T-helper 17 cell (primary cell): ENCODE measurements around the gene ANKS1B. TPM values are rescaled to one million over a fixed set of nuclear protein-coding genes. Genes with fewer than 3 reads are reported as not detected.

Source experiments
- ATAC-seq: fragments of 150-1000 bp; cut with Tn5 transposase; 2 replicates; pipeline ENCODE4 v1.10.0; 2021; ENCODE audit warnings: mild to moderate bottlenecking, moderate library complexity
- DNase-seq, 3 donors: peaks; one replicate each; pipeline versions ENCODE4 v3.0.0 to v3.0.0-alpha.2; 2020 to 2021
- H3K9me3 ChIP-seq: one replicate; pipeline ENCODE4 v1.7.0; 2013; ENCODE audit warnings: low read length, mild to moderate bottlenecking; ENCODE audit not compliant: control insufficient read depth, poor library complexity, severe bottlenecking
- H3K27ac Mint-ChIP-seq: one replicate; pipeline ENCODE4 v1.8.0; 2022; ENCODE audit warnings: mild to moderate bottlenecking, moderate library complexity, mixed read lengths
- H3K27me3 Mint-ChIP-seq: one replicate; pipeline ENCODE4 v1.8.0; 2022; ENCODE audit warnings: mixed read lengths
- H3K36me3 Mint-ChIP-seq: one replicate; pipeline ENCODE4 v1.8.0; 2022; ENCODE audit warnings: low read depth, mixed read lengths
- H3K4me1 Mint-ChIP-seq: one replicate; pipeline ENCODE4 v1.8.0; 2022; ENCODE audit warnings: mild to moderate bottlenecking, mixed read lengths
- H3K4me3 Mint-ChIP-seq: one replicate; pipeline ENCODE4 v1.8.0; 2022; ENCODE audit warnings: mild to moderate bottlenecking, moderate library complexity, mixed read lengths
- total RNA-seq, 4 donors: library from RNA in 2 of 4; stranded (reverse) in 2 of 4; gene quantifications; one replicate each; pipeline ENCODE4 v1.2.3 and lab custom pipeline; 2022 to 2026

Gene ANKS1B
- total RNA-seq, 2 donors from 2014 or later, result 0.35 to 1.2 TPM

GRCh38 chr12:99059824-99060511, 924.8 kb downstream of the ANKS1B start:
- no peak overlapping the region for H3K27ac Mint-ChIP-seq
- no peaks in the 10 kb centered on the region for H3K9me3 ChIP-seq
- no peaks in the 10 kb centered on the region for H3K36me3 Mint-ChIP-seq
- H3K27me3 Mint-ChIP-seq, result peaks cover 9% of the 10 kb centered on the region
- no peak overlapping the region for H3K4me3 Mint-ChIP-seq
- ATAC-seq (no peak), DNase-seq (no peak)
- H3K4me1 Mint-ChIP-seq, result no peaks in the 10 kb centered on the region

GRCh38 chr12:99057670-99058069, 927.1 kb downstream of the ANKS1B start:
- Mint-ChIP-seq H3K4me3 (no peak overlapping the region), H3K36me3 (no peaks in the 10 kb centered on the region), H3K27me3 (peaks cover 9% of the 10 kb centered on the region), H3K27ac (no peak overlapping the region), H3K4me1 (no peaks in the 10 kb centered on the region)
- ATAC-seq (no peak), DNase-seq (no peak)
- H3K9me3 ChIP-seq, result no peaks in the 10 kb centered on the region

GRCh38 chr12:99056186-99056585, 928.5 kb downstream of the ANKS1B start:
- no peaks in the 10 kb centered on the region for H3K27me3 Mint-ChIP-seq
- H3K4me3 Mint-ChIP-seq, result no peak overlapping the region
- H3K4me1 Mint-ChIP-seq, result no peaks in the 10 kb centered on the region
- no peaks in the 10 kb centered on the region for H3K36me3 Mint-ChIP-seq
- no peak overlapping the region for H3K27ac Mint-ChIP-seq
- H3K9me3 ChIP-seq, result no peaks in the 10 kb centered on the region
- DNase-seq (no peak), ATAC-seq (no peak)

GRCh38 chr12:99055299-99055698, 929.4 kb downstream of the ANKS1B start:
- H3K27ac Mint-ChIP-seq, result no peak overlapping the region
- DNase-seq (no peak), ATAC-seq (no peak)
- no peaks in the 10 kb centered on the region for H3K4me1 Mint-ChIP-seq
- H3K36me3 Mint-ChIP-seq, result no peaks in the 10 kb centered on the region
- no peaks in the 10 kb centered on the region for H3K9me3 ChIP-seq
- H3K4me3 Mint-ChIP-seq, result no peak overlapping the region
- no peaks in the 10 kb centered on the region for H3K27me3 Mint-ChIP-seq

GRCh38 chr12:99054601-99055128, 930.1 kb downstream of the ANKS1B start:
- H3K9me3 ChIP-seq, result no peaks in the 10 kb centered on the region
- ATAC-seq (no peak), DNase-seq (no peak)
- Mint-ChIP-seq H3K27me3 (no peaks in the 10 kb centered on the region), H3K36me3 (no peaks in the 10 kb centered on the region), H3K4me1 (no peaks in the 10 kb centered on the region), H3K4me3 (no peak overlapping the region), H3K27ac (no peak overlapping the region)

GRCh38 chr12:99053616-99054362, 930.9 kb downstream of the ANKS1B start:
- Mint-ChIP-seq H3K36me3 (no peaks in the 10 kb centered on the region), H3K4me3 (no peak overlapping the region), H3K27me3 (no peaks in the 10 kb centered on the region), H3K4me1 (no peaks in the 10 kb centered on the region), H3K27ac (no peak overlapping the region)
- DNase-seq, result no peak
- H3K9me3 ChIP-seq, result no peaks in the 10 kb centered on the region
- ATAC-seq, result no peak

- H3K4me1 Mint-ChIP-seq, result no peaks in the 10 kb centered on the region
- peaks cover 2% of the 10 kb centered on the region for H3K36me3 Mint-ChIP-seq
- H3K4me3 Mint-ChIP-seq, result no peak overlapping the region
- ATAC-seq (no peak), DNase-seq (no peak)
- H3K27ac Mint-ChIP-seq, result no peak overlapping the region
- H3K27me3 Mint-ChIP-seq, result peaks cover 9% of the 10 kb centered on the region
- no peaks in the 10 kb centered on the region for H3K9me3 ChIP-seq
Measured at GRCh38 chr12:99049774-99050173, 935.0 kb downstream of the ANKS1B start.

GRCh38 chr12:99045158-99045557, 939.6 kb downstream of the ANKS1B start:
- no peaks in the 10 kb centered on the region for H3K9me3 ChIP-seq
- Mint-ChIP-seq H3K27ac (no peak overlapping the region), H3K4me1 (no peaks in the 10 kb centered on the region), H3K36me3 (peaks cover 2% of the 10 kb centered on the region), H3K4me3 (no peak overlapping the region), H3K27me3 (peaks cover 30% of the 10 kb centered on the region)
- DNase-seq (no peak), ATAC-seq (no peak)

- no peak overlapping the region for H3K4me3 Mint-ChIP-seq
- ATAC-seq, result peak; percentile 47
Measured at GRCh38 chr12:99043319-99043914, 941.3 kb downstream of the ANKS1B start.

GRCh38 chr12:99042226-99042625, 942.5 kb downstream of the ANKS1B start:
- peaks cover 2% of the 10 kb centered on the region for H3K36me3 Mint-ChIP-seq
- peaks cover 38% of the 10 kb centered on the region for H3K27me3 Mint-ChIP-seq
- no peak overlapping the region for H3K27ac Mint-ChIP-seq
- peaks cover 2% of the 10 kb centered on the region for H3K4me1 Mint-ChIP-seq
- H3K9me3 ChIP-seq, result no peaks in the 10 kb centered on the region
- ATAC-seq (no peak), DNase-seq (no peak)
- no peak overlapping the region for H3K4me3 Mint-ChIP-seq

More at GRCh38 chr12:99043319-99043914, 941.3 kb downstream of the ANKS1B start:
- peaks cover 38% of the 10 kb centered on the region for H3K27me3 Mint-ChIP-seq
- no peak overlapping the region for H3K27ac Mint-ChIP-seq
- H3K36me3 Mint-ChIP-seq, result peaks cover 2% of the 10 kb centered on the region
- H3K4me1 Mint-ChIP-seq, result peaks cover 2% of the 10 kb centered on the region
- peak; percentile 13 to 20 (median 18) for DNase-seq
- H3K9me3 ChIP-seq, result no peaks in the 10 kb centered on the region

- Mint-ChIP-seq H3K36me3 (no peaks in the 10 kb centered on the region), H3K27me3 (peaks cover 29% of the 10 kb centered on the region), H3K4me1 (peaks cover 4% of the 10 kb centered on the region), H3K4me3 (no peak overlapping the region), H3K27ac (no peak overlapping the region)
- DNase-seq (no peak), ATAC-seq (no peak)
- H3K9me3 ChIP-seq, result no peaks in the 10 kb centered on the region
Measured at GRCh38 chr12:99039367-99040120, 945.2 kb downstream of the ANKS1B start.

- H3K9me3 ChIP-seq, result no peaks in the 10 kb centered on the region
- peaks cover 4% of the 10 kb centered on the region for H3K4me1 Mint-ChIP-seq
- no peak overlapping the region for H3K4me3 Mint-ChIP-seq
- ATAC-seq, result no peak
- no peak for DNase-seq
- H3K27me3 Mint-ChIP-seq, result peaks cover 27% of the 10 kb centered on the region
- H3K36me3 Mint-ChIP-seq, result no peaks in the 10 kb centered on the region
- no peak overlapping the region for H3K27ac Mint-ChIP-seq
Measured at GRCh38 chr12:99036566-99036965, 948.2 kb downstream of the ANKS1B start.

- DNase-seq, result no peak
- no peaks in the 10 kb centered on the region for H3K9me3 ChIP-seq
- no peak for ATAC-seq
- no peak overlapping the region for H3K27ac Mint-ChIP-seq
- peaks cover 4% of the 10 kb centered on the region for H3K4me1 Mint-ChIP-seq
- peaks cover 33% of the 10 kb centered on the region for H3K27me3 Mint-ChIP-seq
- H3K4me3 Mint-ChIP-seq, result no peak overlapping the region
- no peaks in the 10 kb centered on the region for H3K36me3 Mint-ChIP-seq
Measured at GRCh38 chr12:99035803-99036202, 948.9 kb downstream of the ANKS1B start.
